ENCODE measurements around the gene PRDM1.

- TF ChIP-seq, protein P1, sequence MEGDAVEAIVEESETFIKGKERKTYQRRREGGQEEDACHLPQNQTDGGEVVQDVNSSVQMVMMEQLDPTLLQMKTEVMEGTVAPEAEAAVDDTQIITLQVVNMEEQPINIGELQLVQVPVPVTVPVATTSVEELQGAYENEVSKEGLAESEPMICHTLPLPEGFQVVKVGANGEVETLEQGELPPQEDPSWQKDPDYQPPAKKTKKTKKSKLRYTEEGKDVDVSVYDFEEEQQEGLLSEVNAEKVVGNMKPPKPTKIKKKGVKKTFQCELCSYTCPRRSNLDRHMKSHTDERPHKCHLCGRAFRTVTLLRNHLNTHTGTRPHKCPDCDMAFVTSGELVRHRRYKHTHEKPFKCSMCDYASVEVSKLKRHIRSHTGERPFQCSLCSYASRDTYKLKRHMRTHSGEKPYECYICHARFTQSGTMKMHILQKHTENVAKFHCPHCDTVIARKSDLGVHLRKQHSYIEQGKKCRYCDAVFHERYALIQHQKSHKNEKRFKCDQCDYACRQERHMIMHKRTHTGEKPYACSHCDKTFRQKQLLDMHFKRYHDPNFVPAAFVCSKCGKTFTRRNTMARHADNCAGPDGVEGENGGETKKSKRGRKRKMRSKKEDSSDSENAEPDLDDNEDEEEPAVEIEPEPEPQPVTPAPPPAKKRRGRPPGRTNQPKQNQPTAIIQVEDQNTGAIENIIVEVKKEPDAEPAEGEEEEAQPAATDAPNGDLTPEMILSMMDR (IDR thresholded peaks at IDR 0.05 in 4 of 5, conservative IDR thresholded peaks at IDR 0.05 in 1 of 5): no peak
- TF ChIP-seq POLR2A (IDR thresholded peaks at IDR 0.05): no peak
Measured at GRCh38 chr6:106077170-106077569, 9.0 kb upstream of the PRDM1 start.

Data from gastrocnemius medialis (tissue), 4 donors.